ENCODE measurements around the gene MAP3K2.

DNA sequence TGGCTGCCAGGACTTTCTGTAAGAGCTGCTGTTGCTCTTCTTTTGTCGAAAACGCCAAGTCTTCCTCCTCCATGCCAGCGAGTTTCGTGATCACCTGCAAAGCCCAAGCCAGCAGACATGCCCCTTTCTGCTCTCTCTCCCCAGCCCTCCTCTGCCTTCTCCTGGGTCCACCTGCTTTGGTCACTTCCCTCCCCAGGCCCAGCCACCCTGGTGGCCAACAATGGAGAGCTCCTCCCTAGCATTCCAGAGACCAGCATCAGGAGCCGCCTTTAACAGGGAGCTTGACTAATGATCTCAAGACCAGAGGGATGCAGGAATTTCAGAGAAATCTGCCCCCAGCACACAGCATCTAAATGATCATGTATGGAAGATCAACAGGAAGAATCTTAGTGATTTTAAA, 128.4 kb downstream of the MAP3K2 start:
- TF ChIP-seq, protein P1, sequence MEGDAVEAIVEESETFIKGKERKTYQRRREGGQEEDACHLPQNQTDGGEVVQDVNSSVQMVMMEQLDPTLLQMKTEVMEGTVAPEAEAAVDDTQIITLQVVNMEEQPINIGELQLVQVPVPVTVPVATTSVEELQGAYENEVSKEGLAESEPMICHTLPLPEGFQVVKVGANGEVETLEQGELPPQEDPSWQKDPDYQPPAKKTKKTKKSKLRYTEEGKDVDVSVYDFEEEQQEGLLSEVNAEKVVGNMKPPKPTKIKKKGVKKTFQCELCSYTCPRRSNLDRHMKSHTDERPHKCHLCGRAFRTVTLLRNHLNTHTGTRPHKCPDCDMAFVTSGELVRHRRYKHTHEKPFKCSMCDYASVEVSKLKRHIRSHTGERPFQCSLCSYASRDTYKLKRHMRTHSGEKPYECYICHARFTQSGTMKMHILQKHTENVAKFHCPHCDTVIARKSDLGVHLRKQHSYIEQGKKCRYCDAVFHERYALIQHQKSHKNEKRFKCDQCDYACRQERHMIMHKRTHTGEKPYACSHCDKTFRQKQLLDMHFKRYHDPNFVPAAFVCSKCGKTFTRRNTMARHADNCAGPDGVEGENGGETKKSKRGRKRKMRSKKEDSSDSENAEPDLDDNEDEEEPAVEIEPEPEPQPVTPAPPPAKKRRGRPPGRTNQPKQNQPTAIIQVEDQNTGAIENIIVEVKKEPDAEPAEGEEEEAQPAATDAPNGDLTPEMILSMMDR (IDR thresholded peaks at IDR 0.05) = no peak
- no peak for TF ChIP-seq POLR2A (IDR thresholded peaks at IDR 0.05)
